A549 (cell line): ENCODE measurements around the gene CTBP2.

ENCODE experiments used
- BHLHE40 ChIP-seq: IDR thresholded peaks from 2 replicates; pipeline ENCODE4 v1.6.1; 2012; ENCODE audit warnings: low read depth, low read length, inconsistent platforms
- CEBPB ChIP-seq, 2 experiments: fragments of >200 bp in 1 of 2; sonication (Bioruptor Twin) in 1 of 2; formaldehyde crosslinking in 1 of 2; IDR thresholded peaks; 2 replicates each; pipeline ENCODE4 v1.6.1; 2012 to 2016
- CHD2 ChIP-seq: fragments of 150-350 bp; IDR thresholded peaks from 2 replicates; pipeline ENCODE4 v1.6.1; 2014; ENCODE audit warnings: low read length; ENCODE audit not compliant: partially characterized antibody
- EP300 ChIP-seq, 2 experiments: fragments of >200 bp; sonication (Bioruptor Twin); formaldehyde crosslinking; IDR thresholded peaks; 2 replicates in 1 of 2; 3 replicates in 1 of 2; pipeline ENCODE4 v1.6.1; 2016 to 2017
- JUN ChIP-seq, 2 experiments: fragments of >200 bp; sonication (Bioruptor Twin); formaldehyde crosslinking; IDR thresholded peaks; 2 replicates in 1 of 2; 3 replicates in 1 of 2; pipeline ENCODE4 v1.6.1; 2016 to 2017
- NR3C1 ChIP-seq: fragments of >200 bp; sonication (Bioruptor Twin); formaldehyde crosslinking; IDR thresholded peaks from 3 replicates; pipeline ENCODE4 v1.6.1; 2017
- POLR2A ChIP-seq: IDR thresholded peaks from 2 replicates; pipeline ENCODE4 v1.6.1; 2012; ENCODE audit warnings: mild to moderate bottlenecking, low read length
- RARB ChIP-seq: fragments of 250-450 bp; sonication (Bioruptor Pico); IDR thresholded peaks from 2 replicates; pipeline ENCODE4 v1.8.0; 2021; ENCODE audit warnings: mild to moderate bottlenecking, moderate library complexity
- RFX5 ChIP-seq: fragments of 450-650 bp; IDR thresholded peaks from 2 replicates; pipeline ENCODE4 v1.7.1; 2014; ENCODE audit warnings: antibody characterized with exemption, mild to moderate bottlenecking, moderate library complexity
- TF ChIP-seq, protein P1 (sequence below): IDR thresholded peaks from 2 replicates; pipeline ENCODE4 v1.6.1; 2012
- TF ChIP-seq, protein P2 (sequence below): fragments of >200 bp; sonication (Bioruptor Twin); formaldehyde crosslinking; IDR thresholded peaks from 3 replicates; pipeline ENCODE4 v1.5.1; 2016
- TF ChIP-seq, protein P3 (sequence below): fragments of 200-600 bp; sonication (generic); IDR thresholded peaks from 2 replicates; pipeline ENCODE4 v1.6.1; 2016; ENCODE audit warnings: antibody characterized with exemption, mild to moderate bottlenecking, moderate library complexity

DNA sequence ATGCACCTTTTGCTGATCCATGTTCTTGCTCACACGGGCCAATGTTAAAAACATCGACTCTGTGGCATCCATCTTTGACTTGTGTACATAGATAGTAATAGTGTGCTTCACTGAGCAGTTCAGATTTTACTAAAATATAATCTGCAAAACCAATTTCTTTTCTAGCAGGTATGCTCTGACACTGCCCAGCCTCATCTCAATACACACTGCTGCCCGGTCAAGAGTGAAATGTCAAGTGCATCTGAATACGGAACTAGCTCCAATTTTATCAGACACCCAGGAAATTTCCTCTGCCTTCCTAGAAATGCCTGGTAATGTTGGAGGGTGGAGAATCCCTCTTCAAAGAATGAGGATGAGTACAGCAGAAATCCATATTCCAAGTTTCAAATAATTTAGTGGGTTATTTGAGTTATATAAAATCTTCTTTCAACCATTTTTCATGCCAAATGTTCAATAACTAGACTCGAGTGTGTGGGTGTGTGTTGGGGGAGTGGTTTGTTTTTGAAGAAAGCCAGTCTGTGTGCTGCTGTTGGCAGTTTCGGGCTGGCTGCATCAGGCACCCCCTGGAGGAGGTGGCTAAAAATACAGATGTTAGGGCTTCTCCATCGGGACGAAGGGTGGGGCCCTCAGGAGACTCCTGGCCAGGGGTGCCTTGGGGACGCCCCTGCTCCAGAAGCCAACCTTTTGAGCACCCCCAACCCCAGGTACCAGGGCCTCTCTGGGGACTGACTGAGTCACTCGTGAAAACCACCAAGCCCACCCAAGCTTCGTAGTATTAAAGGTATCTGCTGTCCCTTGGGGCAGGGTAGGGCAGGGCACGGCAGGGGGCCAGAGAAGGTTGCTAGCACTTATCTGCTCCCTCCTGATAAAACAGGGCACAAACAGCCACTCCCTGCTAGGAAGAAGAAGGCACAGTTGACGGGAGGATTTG, 15.4 kb downstream of the CTBP2 start:
- TF ChIP-seq, protein P1, sequence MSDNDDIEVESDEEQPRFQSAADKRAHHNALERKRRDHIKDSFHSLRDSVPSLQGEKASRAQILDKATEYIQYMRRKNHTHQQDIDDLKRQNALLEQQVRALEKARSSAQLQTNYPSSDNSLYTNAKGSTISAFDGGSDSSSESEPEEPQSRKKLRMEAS = no peak
- TF ChIP-seq CEBPB (IDR thresholded peaks at IDR 0.05) (no peak), NR3C1 (no peak), EP300 (IDR thresholded peaks at IDR 0.05) (no peak), BHLHE40 (no peak), CHD2 (no peak), JUN (IDR thresholded peaks at IDR 0.05) (no peak), RFX5 (no peak), RARB (no peak), POLR2A (no peak)
- TF ChIP-seq, protein P2, sequence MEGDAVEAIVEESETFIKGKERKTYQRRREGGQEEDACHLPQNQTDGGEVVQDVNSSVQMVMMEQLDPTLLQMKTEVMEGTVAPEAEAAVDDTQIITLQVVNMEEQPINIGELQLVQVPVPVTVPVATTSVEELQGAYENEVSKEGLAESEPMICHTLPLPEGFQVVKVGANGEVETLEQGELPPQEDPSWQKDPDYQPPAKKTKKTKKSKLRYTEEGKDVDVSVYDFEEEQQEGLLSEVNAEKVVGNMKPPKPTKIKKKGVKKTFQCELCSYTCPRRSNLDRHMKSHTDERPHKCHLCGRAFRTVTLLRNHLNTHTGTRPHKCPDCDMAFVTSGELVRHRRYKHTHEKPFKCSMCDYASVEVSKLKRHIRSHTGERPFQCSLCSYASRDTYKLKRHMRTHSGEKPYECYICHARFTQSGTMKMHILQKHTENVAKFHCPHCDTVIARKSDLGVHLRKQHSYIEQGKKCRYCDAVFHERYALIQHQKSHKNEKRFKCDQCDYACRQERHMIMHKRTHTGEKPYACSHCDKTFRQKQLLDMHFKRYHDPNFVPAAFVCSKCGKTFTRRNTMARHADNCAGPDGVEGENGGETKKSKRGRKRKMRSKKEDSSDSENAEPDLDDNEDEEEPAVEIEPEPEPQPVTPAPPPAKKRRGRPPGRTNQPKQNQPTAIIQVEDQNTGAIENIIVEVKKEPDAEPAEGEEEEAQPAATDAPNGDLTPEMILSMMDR = peak; percentile 52
- TF ChIP-seq, protein P3, sequence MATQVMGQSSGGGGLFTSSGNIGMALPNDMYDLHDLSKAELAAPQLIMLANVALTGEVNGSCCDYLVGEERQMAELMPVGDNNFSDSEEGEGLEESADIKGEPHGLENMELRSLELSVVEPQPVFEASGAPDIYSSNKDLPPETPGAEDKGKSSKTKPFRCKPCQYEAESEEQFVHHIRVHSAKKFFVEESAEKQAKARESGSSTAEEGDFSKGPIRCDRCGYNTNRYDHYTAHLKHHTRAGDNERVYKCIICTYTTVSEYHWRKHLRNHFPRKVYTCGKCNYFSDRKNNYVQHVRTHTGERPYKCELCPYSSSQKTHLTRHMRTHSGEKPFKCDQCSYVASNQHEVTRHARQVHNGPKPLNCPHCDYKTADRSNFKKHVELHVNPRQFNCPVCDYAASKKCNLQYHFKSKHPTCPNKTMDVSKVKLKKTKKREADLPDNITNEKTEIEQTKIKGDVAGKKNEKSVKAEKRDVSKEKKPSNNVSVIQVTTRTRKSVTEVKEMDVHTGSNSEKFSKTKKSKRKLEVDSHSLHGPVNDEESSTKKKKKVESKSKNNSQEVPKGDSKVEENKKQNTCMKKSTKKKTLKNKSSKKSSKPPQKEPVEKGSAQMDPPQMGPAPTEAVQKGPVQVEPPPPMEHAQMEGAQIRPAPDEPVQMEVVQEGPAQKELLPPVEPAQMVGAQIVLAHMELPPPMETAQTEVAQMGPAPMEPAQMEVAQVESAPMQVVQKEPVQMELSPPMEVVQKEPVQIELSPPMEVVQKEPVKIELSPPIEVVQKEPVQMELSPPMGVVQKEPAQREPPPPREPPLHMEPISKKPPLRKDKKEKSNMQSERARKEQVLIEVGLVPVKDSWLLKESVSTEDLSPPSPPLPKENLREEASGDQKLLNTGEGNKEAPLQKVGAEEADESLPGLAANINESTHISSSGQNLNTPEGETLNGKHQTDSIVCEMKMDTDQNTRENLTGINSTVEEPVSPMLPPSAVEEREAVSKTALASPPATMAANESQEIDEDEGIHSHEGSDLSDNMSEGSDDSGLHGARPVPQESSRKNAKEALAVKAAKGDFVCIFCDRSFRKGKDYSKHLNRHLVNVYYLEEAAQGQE = no peak
